RCC 7860 (cell line): ENCODE results near the gene PTH2R.
"Not testable (repeated sequence)": the region's sequence is repeated elsewhere in the genome, so short reads cannot be mapped to it uniquely, and the experiment has no call there.

Experiments used
- DNase-seq: peaks from one replicate; pipeline ENCODE4 v3.0.0-alpha.2; 2015; ENCODE audit warnings: low spot score
- FAIRE-seq: peaks from 2 replicates; lab custom pipeline; 2012; peaks lifted over from hg19 to GRCh38; lab: Jason Lieb, UNC

Gene PTH2R

GRCh38 chr2:208481945-208482344 is 75.4 kb downstream of the PTH2R start:
- DNase-seq, FAIRE-seq: not testable (repeated sequence)

GRCh38 chr2:208482453-208483015 is 75.9 kb downstream of the PTH2R start:
- FAIRE-seq = not testable (repeated sequence)

GRCh38 chr2:208485390-208485789 is 78.8 kb downstream of the PTH2R start:
- no peak for DNase-seq
- no peak for FAIRE-seq

More at GRCh38 chr2:208482453-208483015, 75.9 kb downstream of the PTH2R start:
- not testable (repeated sequence) for DNase-seq

- FAIRE-seq (no peak), DNase-seq (no peak)
Measured at GRCh38 chr2:208488686-208489564, 82.3 kb downstream of the PTH2R start.

- FAIRE-seq (no peak), DNase-seq (no peak)
Measured at GRCh38 chr2:208489687-208490086, 83.1 kb downstream of the PTH2R start.

- FAIRE-seq = no peak
- DNase-seq = no peak
Measured at GRCh38 chr2:208490492-208490891, 83.9 kb downstream of the PTH2R start.

GRCh38 chr2:208491641-208492040 is 85.0 kb downstream of the PTH2R start:
- FAIRE-seq = no peak
- no peak for DNase-seq

GRCh38 chr2:208492069-208492468 is 85.5 kb downstream of the PTH2R start:
- no peak for FAIRE-seq

GRCh38 chr2:208493186-208493585 is 86.6 kb downstream of the PTH2R start:
- DNase-seq (no peak), FAIRE-seq (no peak)

More at GRCh38 chr2:208492069-208492468, 85.5 kb downstream of the PTH2R start:
- no peak for DNase-seq

- DNase-seq (no peak), FAIRE-seq (no peak)
Measured at GRCh38 chr2:208496129-208496528, 89.5 kb downstream of the PTH2R start.

- DNase-seq (no peak), FAIRE-seq (no peak)
Measured at GRCh38 chr2:208501206-208501605, 94.6 kb downstream of the PTH2R start.

GRCh38 chr2:208502288-208502687 is 95.7 kb downstream of the PTH2R start:
- no peak for DNase-seq
- FAIRE-seq = no peak

GRCh38 chr2:208505365-208505764 is 98.8 kb downstream of the PTH2R start:
- not testable (repeated sequence) for FAIRE-seq, DNase-seq

- FAIRE-seq = no peak
- no peak for DNase-seq
Measured at GRCh38 chr2:208509586-208509985, 103.0 kb downstream of the PTH2R start.

- no peak for FAIRE-seq
- no peak for DNase-seq
Measured at GRCh38 chr2:208511016-208511415, 104.4 kb downstream of the PTH2R start.

- DNase-seq = no peak
- no peak for FAIRE-seq
Measured at GRCh38 chr2:208511573-208511972, 105.0 kb downstream of the PTH2R start.

- FAIRE-seq = no peak
- DNase-seq = no peak
Measured at GRCh38 chr2:208515099-208515498, 108.5 kb downstream of the PTH2R start.

GRCh38 chr2:208523069-208523468 is 116.5 kb downstream of the PTH2R start:
- not testable (repeated sequence) for FAIRE-seq, DNase-seq

- DNase-seq, FAIRE-seq: not testable (repeated sequence)
Measured at GRCh38 chr2:208525165-208525564, 118.6 kb downstream of the PTH2R start.

GRCh38 chr2:208529796-208530195 is 123.2 kb downstream of the PTH2R start:
- FAIRE-seq (no peak), DNase-seq (no peak)

GRCh38 chr2:208531361-208531760 is 124.8 kb downstream of the PTH2R start:
- no peak for DNase-seq
- FAIRE-seq = no peak

GRCh38 chr2:208535578-208535977 is 129.0 kb downstream of the PTH2R start:
- FAIRE-seq, DNase-seq: not testable (repeated sequence)
